GM12873 (cell line): ENCODE data around the gene SF3A1.

Source experiments
- CTCF ChIP-seq: IDR thresholded peaks from 2 replicates; pipeline ENCODE4 v1.5.1; 2012; ENCODE audit warnings: low read depth, mild to moderate bottlenecking, moderate library complexity, low read length, control low read depth; ENCODE audit not compliant: insufficient read depth; ENCODE audit errors: missing control alignments

SF3A1 gene

GRCh38 chr22:30295576-30295975 lies 61.1 kb downstream of the SF3A1 start:
- TF ChIP-seq CTCF = no peak

- TF ChIP-seq CTCF = no peak
Observed at GRCh38 chr22:30294830-30295229, 61.9 kb downstream of the SF3A1 start.

- no peak for TF ChIP-seq CTCF
Observed at GRCh38 chr22:30294066-30294465, 62.6 kb downstream of the SF3A1 start.

GRCh38 chr22:30293026-30293425 lies 63.7 kb downstream of the SF3A1 start:
- no peak for TF ChIP-seq CTCF

GRCh38 chr22:30292069-30292970 lies 64.4 kb downstream of the SF3A1 start:
- no peak for TF ChIP-seq CTCF

- no peak for TF ChIP-seq CTCF
Observed at GRCh38 chr22:30291058-30291892, 65.4 kb downstream of the SF3A1 start.
